ENCODE data around the gene AMBRA1.

AMBRA1 gene

DNA sequence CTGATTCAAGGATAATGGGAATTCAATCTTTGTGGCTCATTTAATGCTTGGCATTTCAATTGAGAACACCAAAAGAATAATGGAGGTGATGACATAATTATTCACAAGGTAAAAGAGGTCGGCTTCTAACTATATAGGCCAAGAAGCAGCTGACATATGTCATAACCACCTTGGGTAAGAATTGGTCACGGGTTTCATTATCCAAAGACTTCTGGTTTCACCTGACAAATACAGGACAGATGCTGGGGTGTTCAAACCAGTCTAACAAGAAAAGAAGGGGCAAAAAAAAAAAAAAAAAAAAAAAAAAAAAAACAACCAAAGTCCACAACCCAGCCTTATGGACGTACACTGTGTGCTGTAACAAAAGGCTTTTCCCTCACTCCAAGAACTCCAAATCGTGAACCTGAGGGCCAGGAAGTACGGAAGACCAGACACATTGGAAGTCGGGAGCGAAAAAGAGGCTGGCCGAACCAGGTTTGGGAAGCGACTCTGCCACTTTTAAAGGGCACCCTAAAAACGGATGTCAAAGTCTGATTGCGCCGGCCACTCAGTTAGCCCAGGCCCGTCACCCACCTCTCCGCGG, 22.8 kb upstream of the AMBRA1 start:
- Histone ChIP-seq H4K20me1 (peaks cover 35% of the 10 kb centered on the region; the same call in 1 of the 2 replicates), H3K4me1 (peaks cover 20% of the 10 kb centered on the region), H3K9ac (peak overlapping the region; percentile 98), H3K9me3 (no peaks in the 10 kb centered on the region), H3K4me2 (peak overlapping the region; percentile 87), H3K36me3 (peaks cover 17% of the 10 kb centered on the region), H3K27ac (peak overlapping the region; percentile 98), H3K4me3 (peak overlapping the region; percentile 99), H3K27me3 (no peaks in the 10 kb centered on the region)
- no peak for TF ChIP-seq Cebpa-rat (IDR thresholded peaks at IDR 0.05)

DNA sequence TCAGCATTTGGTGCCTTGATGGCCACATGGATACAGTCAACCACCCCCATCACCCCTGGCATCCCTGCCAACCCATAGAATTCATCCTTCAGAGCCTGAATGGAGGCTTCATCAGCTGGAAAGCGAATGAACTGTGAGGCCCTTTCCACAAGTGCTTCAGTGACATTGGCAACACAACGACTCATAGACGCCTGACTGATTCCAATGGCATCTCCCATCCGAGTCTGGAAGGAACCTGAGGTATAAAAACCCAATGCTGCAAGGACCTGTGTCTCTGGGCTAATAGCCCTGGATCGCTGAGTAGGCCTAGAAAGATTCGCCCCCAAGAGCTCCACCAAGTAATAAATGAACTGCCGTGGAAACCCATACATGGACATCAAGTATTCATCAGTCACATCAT, 21.9 kb upstream of the AMBRA1 start:
- Histone ChIP-seq H3K27me3 (no peaks in the 10 kb centered on the region), H3K4me2 (peak overlapping the region; percentile 87; the same call in 1 of the 2 replicates), H4K20me1 (peaks cover 26% of the 10 kb centered on the region; the same call in 1 of the 2 replicates), H3K4me1 (peaks cover 20% of the 10 kb centered on the region), H3K36me3 (peaks cover 9% of the 10 kb centered on the region), H3K9me3 (no peaks in the 10 kb centered on the region), H3K27ac (no peak overlapping the region), H3K9ac (no peak overlapping the region), H3K4me3 (no peak overlapping the region; the same call in 1 of the 2 replicates)
- no peak for TF ChIP-seq Cebpa-rat (IDR thresholded peaks at IDR 0.05)

DNA sequence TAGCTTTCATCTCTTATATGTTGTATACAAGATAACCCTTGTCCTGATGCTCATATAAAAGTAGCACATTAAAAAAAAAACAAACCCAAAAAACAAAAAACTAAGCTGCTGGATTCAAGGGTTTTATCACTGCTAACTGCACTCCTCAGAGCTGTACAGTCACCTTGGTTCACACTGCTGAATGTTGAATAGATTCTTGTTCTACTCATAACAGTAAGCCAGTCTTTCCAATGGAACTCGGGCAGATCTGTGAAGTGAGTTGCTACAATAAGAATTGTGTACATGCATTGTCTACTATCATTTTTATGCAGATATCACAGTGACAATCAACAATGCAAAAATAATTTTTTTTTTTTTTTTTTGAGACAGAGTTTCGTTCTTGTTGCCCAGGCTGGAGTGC, 18.5 kb upstream of the AMBRA1 start:
- Histone ChIP-seq H3K27me3 (no peaks in the 10 kb centered on the region), H3K9me3 (no peaks in the 10 kb centered on the region), H3K9ac (no peak overlapping the region), H3K36me3 (no peaks in the 10 kb centered on the region), H3K4me2 (no peak overlapping the region), H4K20me1 (no peaks in the 10 kb centered on the region), H3K27ac (no peak overlapping the region), H3K4me3 (no peak overlapping the region), H3K4me1 (peaks cover 7% of the 10 kb centered on the region)
- no peak for TF ChIP-seq Cebpa-rat (IDR thresholded peaks at IDR 0.05)

DNA sequence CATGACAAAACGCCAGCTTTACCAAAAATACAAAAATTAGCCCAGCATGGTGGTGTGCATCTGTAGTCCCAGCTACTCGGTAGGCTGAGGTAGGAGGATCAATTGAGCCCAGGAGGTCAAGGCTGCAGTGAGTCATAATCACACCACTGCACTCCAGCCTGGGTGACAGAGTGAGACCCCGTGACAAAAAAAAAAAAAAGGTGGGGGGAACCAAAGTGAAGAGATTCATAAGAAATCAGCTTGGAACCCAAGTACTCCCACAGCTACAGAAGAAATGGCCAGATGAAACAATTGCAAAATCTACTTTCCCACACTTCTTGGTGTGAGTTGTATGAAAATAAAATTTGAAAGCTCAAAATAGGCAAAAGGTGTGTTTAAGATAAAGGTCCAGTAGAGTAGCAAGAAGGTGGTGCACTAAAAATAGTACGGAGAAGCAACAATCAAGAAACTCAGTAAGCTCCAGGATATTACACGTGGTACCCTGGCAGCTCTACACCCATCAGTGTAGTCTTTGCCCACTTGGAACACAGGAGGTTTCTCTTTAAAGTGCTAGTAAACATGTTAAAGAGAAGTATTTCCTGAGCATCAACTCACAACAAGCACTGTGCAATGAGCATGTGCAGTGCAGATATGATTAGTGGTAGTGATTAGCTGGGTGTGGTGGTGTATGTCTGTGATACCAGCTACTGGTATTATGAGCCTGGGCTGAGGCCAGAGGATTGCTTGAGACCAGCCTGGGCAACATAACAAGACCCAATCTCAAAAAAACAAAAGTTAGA, 17.9 kb upstream of the AMBRA1 start:
- TF ChIP-seq Cebpa-rat (IDR thresholded peaks at IDR 0.05) = no peak
- Histone ChIP-seq H3K9ac (no peak overlapping the region), H3K27ac (no peak overlapping the region)

DNA sequence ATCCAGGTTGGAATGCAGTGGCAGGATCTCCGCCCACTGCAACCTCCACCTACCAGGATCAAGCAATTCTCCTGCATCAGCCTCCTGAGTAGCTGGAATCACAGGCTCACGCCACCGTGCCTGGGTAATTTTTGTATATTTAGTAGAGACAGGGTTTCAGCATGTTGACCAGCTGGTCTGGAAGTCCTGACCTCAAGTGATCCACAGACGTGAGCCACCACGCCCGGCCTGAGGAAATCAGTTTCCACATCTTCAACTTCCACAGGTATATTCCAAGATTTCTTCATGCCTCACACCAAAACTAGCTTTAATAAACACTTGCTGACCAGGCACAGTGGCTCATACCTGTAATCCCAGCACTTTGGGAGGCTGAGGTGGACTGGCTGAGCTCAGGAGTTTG, 15.6 kb upstream of the AMBRA1 start:
- no peaks in the 10 kb centered on the region for H3K9me3 ChIP-seq
- H3K9ac ChIP-seq = no peak overlapping the region
- TF ChIP-seq Cebpa-rat (IDR thresholded peaks at IDR 0.05) = no peak
- H3K27me3 ChIP-seq = no peaks in the 10 kb centered on the region
- H3K4me1 ChIP-seq = no peaks in the 10 kb centered on the region
- H3K36me3 ChIP-seq = no peaks in the 10 kb centered on the region
- no peak overlapping the region for H3K4me3 ChIP-seq
- no peak overlapping the region for H3K4me2 ChIP-seq
- H4K20me1 ChIP-seq = no peaks in the 10 kb centered on the region
- H3K27ac ChIP-seq = no peak overlapping the region

More for the DNA sequence above, 17.9 kb upstream of the AMBRA1 start:
- Histone ChIP-seq H3K27me3 (no peaks in the 10 kb centered on the region), H4K20me1 (no peaks in the 10 kb centered on the region), H3K36me3 (no peaks in the 10 kb centered on the region), H3K4me2 (no peak overlapping the region), H3K4me3 (no peak overlapping the region), H3K9me3 (no peaks in the 10 kb centered on the region), H3K4me1 (peaks cover 7% of the 10 kb centered on the region)

DNA sequence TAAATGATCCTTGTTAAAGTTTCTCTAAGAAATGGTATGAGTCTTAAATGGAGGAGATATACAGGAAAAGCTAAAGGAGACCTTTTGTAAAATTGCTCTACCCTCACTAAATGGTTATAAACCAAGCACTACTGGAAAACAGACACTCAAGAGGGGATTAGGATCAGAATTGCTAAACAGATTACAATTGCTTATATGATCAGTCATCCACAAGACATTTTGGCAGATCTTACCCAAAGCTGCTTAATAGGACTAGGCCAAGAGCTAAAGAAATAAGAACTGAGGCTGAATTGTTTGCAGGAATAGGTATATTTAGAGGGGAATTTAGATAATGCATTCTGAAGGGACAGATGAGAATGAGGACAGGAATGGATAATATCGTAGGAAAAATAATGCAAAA, 13.7 kb upstream of the AMBRA1 start:
- H3K36me3 ChIP-seq = peaks cover 6% of the 10 kb centered on the region; the same call in 1 of the 2 replicates
- no peak overlapping the region for H3K27ac ChIP-seq
- no peaks in the 10 kb centered on the region for H3K27me3 ChIP-seq
- no peaks in the 10 kb centered on the region for H4K20me1 ChIP-seq
- no peak for TF ChIP-seq Cebpa-rat (IDR thresholded peaks at IDR 0.05)
- no peak overlapping the region for H3K9ac ChIP-seq
- H3K9me3 ChIP-seq = no peaks in the 10 kb centered on the region
- no peak overlapping the region for H3K4me2 ChIP-seq
- H3K4me3 ChIP-seq = no peak overlapping the region
- H3K4me1 ChIP-seq = no peaks in the 10 kb centered on the region

DNA sequence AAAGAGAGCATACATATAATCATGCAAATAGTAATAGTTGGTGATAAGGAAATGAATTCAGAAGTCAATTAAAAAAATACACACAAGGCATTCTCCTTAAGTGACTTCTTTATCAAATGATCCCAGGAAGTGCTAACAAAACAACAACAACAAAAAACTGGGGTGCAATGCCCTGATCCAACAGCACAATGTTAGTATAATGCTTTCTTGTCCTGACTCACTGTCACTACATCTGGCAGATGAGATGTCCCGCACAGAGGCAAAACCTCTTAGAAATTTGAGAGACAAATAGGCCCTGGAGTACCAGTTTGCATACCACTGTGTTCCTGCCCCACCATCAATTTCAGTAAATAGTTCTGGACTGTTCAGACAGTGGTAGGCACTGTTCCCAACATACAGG, 11.0 kb upstream of the AMBRA1 start:
- Histone ChIP-seq H3K36me3 (peaks cover 6% of the 10 kb centered on the region; the same call in 1 of the 2 replicates), H3K9ac (no peak overlapping the region), H3K9me3 (no peaks in the 10 kb centered on the region), H3K27me3 (no peaks in the 10 kb centered on the region), H3K4me1 (no peaks in the 10 kb centered on the region), H3K4me3 (no peak overlapping the region), H3K4me2 (no peak overlapping the region), H3K27ac (no peak overlapping the region), H4K20me1 (no peaks in the 10 kb centered on the region)
- TF ChIP-seq Cebpa-rat (IDR thresholded peaks at IDR 0.05) = no peak

DNA sequence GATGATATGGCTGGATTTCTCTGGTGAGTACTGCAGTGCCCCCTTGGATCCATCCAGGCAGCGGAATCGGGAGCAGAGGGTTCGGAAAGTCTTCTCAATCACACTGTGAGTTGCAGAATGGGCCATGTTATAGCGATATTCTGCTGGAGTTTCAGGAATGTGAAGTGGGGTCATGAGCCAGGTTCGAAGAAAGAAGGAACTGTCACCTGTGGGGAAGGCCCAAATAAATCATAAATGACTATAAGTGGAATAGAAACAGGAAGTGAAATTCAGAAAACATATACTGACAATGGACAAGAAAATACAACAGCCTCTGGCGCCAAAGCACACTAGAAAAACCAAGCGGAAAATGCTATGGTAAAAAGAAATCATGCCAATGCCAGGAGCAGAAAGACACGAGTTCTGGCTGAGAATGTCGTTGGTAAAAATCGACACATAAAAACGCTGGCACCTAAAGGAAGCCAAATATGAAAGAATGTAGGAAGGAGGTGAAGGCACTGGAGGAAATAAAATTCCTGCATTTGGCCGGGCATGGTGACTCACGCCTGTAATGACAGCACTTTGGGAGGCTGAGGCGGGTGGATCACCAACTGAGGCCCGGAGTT, 10.0 kb upstream of the AMBRA1 start:
- TF ChIP-seq Cebpa-rat (IDR thresholded peaks at IDR 0.05) = no peak
- H3K27ac ChIP-seq = no peak overlapping the region
- H3K9me3 ChIP-seq = no peaks in the 10 kb centered on the region
- no peaks in the 10 kb centered on the region for H4K20me1 ChIP-seq
- H3K27me3 ChIP-seq = no peaks in the 10 kb centered on the region
- H3K4me3 ChIP-seq = no peak overlapping the region
- peaks cover 6% of the 10 kb centered on the region; the same call in 1 of the 2 replicates for H3K36me3 ChIP-seq
- H3K9ac ChIP-seq = no peak overlapping the region
- no peak overlapping the region for H3K4me2 ChIP-seq
- H3K4me1 ChIP-seq = no peaks in the 10 kb centered on the region

DNA sequence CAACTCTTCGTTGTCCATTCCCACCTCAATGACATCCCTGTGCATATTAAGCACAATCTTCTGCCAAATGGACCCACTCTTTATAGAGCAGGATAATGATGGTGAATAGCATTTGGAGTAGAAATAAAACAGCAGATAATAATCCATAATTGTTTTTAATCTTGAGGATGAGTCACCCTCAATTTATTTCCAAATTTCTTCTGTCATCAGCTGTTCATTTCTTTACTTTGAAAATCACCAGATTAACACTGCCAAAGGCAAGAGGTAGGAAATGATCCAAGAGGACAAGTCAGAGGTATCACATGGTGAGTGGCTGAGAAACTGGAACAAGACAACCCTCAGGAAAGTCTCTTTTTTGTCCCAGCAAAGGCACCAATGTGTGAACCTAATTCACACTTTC, 7.3 kb upstream of the AMBRA1 start:
- H3K9ac ChIP-seq = no peak overlapping the region
- H4K20me1 ChIP-seq = no peaks in the 10 kb centered on the region
- peaks cover 6% of the 10 kb centered on the region; the same call in 1 of the 2 replicates for H3K36me3 ChIP-seq
- no peaks in the 10 kb centered on the region for H3K27me3 ChIP-seq
- no peaks in the 10 kb centered on the region for H3K9me3 ChIP-seq
- no peak overlapping the region for H3K4me3 ChIP-seq
- H3K4me1 ChIP-seq = no peaks in the 10 kb centered on the region
- no peak overlapping the region for H3K4me2 ChIP-seq
- no peak overlapping the region for H3K27ac ChIP-seq
- TF ChIP-seq Cebpa-rat (IDR thresholded peaks at IDR 0.05) = no peak
